GM18526 (cell line): ENCODE measurements around the gene KCNH4.

ENCODE experiments used
- POLR2A ChIP-seq: IDR thresholded peaks from 3 replicates; pipeline ENCODE4 v1.6.1; 2011; ENCODE audit not compliant: insufficient read length; ENCODE audit errors: extremely low read depth

The KCNH4 gene

GRCh38 chr17:42165751-42166150 is 15.2 kb downstream of the KCNH4 start:
- TF ChIP-seq POLR2A: no peak

DNA sequence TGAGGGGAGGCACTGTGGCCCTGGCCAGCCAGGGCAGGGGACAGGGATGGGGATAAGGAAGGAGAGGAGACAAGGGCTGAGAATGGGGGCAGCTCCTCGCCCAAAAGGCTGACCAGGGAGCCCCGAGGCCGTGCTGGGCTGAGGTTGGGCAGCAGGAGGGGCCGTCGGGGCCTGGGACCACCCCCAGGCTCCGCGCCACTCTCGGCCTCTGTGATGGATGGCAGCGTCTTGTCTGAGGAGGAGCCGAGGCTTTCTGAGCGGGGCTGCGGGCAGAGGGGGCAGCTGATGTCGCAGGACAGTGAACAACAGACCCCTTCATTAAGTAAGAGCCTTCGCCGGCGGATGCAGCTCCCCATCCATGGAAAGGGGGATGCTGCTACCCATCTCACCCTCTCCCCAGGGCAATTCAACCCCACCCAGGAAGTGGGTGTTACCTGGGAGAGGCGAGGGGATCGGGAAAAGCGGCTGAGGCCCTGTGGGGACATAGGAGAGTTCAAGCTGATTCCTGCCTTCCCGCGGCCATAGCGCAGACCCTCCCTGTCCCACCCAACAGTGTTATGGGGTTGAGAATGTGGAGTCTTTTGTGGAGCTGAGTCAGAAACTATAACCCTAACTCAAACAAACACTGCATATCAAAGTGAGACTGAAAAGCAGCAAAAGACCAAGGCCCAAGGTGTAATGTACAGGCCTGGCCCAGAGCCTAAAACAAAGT is 17.1 kb downstream of the KCNH4 start:
- TF ChIP-seq POLR2A: no peak

GRCh38 chr17:42163113-42163512 is 17.8 kb downstream of the KCNH4 start:
- TF ChIP-seq POLR2A: no peak

GRCh38 chr17:42160531-42160910 is 20.4 kb downstream of the KCNH4 start:
- no peak for TF ChIP-seq POLR2A

- no peak for TF ChIP-seq POLR2A
Measured at GRCh38 chr17:42159796-42160530, 21.0 kb downstream of the KCNH4 start.

GRCh38 chr17:42155614-42156045 is 25.3 kb downstream of the KCNH4 start:
- no peak for TF ChIP-seq POLR2A

GRCh38 chr17:42153919-42154742 is 26.8 kb downstream of the KCNH4 start:
- TF ChIP-seq POLR2A: no peak

DNA sequence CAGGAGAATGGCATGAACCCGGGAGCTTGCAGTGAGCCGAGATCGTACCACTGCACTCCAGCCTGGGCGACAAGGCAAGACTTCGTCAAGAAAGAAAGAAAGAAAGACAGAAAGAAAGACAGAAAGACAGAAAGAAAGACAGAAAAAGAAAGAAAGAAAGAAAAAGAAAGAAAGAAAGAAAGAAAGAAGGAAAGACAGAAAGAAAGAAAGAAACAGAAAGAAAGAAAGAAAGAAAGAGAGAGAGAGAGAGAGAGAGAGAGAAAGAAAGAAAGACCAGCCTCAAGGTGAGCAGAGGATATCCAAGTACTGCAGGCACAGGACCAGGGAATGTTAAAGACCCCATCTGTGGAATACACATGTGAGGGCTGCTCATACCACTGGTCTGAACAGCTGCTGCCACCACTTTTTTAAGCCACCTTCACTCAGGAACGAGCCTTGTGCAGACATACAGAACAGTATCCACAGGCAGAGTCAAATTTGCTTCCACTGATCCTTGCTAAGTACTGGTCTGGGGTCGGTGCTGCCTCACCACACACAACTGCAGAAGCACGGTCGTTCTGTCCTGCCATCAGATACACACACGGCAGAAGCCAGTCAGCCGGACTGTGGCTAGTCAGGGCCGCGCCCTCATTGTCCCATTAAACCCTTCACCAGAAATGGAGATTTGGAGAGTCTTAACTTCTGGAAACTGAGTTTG is 33.9 kb downstream of the KCNH4 start:
- no peak for TF ChIP-seq POLR2A

- no peak for TF ChIP-seq POLR2A
Measured at GRCh38 chr17:42142371-42142896, 38.5 kb downstream of the KCNH4 start.

DNA sequence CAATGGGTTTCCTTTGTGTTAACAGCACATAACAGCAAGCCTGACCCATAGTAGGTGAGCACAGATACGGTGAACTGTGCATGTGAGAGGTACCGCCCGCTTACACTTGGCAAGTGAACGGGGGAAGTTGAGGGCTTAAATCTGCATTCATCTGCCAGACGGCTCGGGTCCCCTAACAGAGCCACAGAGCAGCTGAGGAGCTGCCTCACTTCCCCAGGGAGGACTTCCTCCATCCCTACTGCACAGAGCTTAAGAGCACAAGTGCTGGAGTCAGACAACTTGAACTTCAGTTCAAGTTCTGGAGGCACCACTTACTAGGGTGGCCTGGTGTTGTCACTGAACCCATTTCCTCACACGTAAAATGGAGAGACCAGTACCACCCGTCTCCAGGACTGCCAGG is 39.6 kb downstream of the KCNH4 start:
- TF ChIP-seq POLR2A: no peak

GRCh38 chr17:42138749-42139492 is 42.0 kb downstream of the KCNH4 start:
- TF ChIP-seq POLR2A: no peak

DNA sequence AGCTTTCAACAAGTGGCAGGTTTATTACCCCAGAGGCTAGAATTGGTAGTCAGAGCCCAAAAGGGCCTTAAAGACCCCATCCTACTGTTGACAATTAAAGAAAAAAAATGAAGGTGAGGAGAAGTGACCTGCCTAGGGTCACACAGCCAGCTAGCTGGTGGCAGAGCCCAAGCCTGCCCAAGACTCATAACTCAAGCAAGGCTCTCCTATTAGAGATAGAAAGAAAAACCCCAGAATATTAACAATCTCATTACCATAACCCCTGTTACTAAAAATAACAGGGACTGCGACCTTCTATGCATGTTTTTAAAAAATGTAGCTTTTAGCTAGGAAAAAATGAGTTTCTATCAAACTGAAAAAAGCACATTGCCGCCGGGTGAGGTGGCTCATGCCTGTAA is 44.3 kb downstream of the KCNH4 start:
- no peak for TF ChIP-seq POLR2A

DNA sequence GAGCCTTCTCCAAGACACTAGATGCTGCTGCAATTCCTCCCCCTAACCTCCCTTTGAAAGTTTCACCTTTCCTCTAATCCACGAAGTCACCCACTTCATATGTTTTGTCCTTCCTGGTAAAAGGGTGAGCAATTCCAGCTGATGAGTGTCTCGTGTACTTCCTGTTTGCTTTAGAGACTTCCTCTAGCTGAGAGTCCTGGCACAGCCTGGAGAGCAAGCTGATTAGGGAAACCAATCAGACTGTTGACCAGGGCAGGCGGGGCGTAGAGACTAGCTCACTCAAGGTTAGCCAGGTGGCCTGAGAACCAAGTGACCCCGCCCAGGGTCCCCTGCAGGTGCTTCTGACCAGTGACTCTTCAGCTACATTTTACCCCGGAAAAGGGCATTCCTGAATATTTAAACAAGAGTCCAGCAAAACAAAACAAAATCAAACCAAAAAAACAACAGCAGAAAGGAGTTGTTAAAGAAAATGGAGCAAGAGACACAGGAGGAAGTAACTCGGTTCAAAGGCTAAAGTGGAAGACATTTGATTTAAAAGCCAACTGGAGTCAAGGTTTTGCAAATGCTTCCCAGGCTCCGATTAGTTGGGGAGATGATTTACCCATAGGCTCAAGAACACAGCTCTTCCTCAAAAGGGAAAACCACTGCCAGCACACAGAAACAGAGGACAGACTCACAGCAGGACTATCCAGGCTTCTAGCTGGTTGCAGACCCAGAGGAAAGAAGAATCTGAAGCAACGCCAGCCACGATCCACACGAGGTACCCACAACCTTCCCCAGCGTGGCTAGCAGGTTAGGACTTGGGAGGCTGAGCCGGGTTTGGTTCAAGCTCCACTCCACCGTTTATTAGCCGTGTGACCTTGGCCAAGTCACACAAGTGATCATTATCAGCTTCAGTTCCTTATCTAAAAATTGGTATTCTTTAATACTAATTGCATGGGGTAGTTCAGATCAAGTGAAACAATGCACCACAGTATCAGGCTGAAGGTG is 45.0 kb downstream of the KCNH4 start:
- no peak for TF ChIP-seq POLR2A
